ENCODE data around the gene COG7.
"Not testable (repeated sequence)": the region's sequence is repeated elsewhere in the genome, so short reads cannot be mapped to it uniquely, and the experiment has no call there.

Gene COG7

GRCh38 chr16:23379707-23380106 lies 73.3 kb downstream of the COG7 start:
- no peak overlapping the region for H3K27ac Mint-ChIP-seq
- peaks cover 8 to 13% of the 10 kb centered on the region in 2 donors for H3K27me3 Mint-ChIP-seq
- ATAC-seq (replicated peaks) (no peak), DNase-seq (no peak)
- no peak overlapping the region for H3K4me3 Mint-ChIP-seq
- no peaks in the 10 kb centered on the region for H3K4me1 Mint-ChIP-seq
- no peaks in the 10 kb centered on the region for H3K36me3 Mint-ChIP-seq
- H3K9me3 Mint-ChIP-seq, result no peaks in the 10 kb centered on the region

- no peaks in the 10 kb centered on the region for H3K4me1 Mint-ChIP-seq
- peaks cover 8 to 13% of the 10 kb centered on the region in 2 donors for H3K27me3 Mint-ChIP-seq
- H3K4me3 Mint-ChIP-seq, result no peak overlapping the region
- H3K27ac Mint-ChIP-seq, result no peak overlapping the region
- no peaks in the 10 kb centered on the region for H3K9me3 Mint-ChIP-seq
- no peak for DNase-seq
- H3K36me3 Mint-ChIP-seq, result no peaks in the 10 kb centered on the region
- ATAC-seq (replicated peaks), result no peak
Observed at GRCh38 chr16:23378921-23379320, 74.1 kb downstream of the COG7 start.

GRCh38 chr16:23378256-23378655 lies 74.7 kb downstream of the COG7 start:
- Mint-ChIP-seq H3K4me1 (no peaks in the 10 kb centered on the region), H3K4me3 (no peak overlapping the region), H3K9me3 (no peaks in the 10 kb centered on the region), H3K27ac (no peak overlapping the region), H3K36me3 (no peaks in the 10 kb centered on the region), H3K27me3 (peaks cover 13 to 14% of the 10 kb centered on the region in 2 donors)
- ATAC-seq (replicated peaks) (no peak), DNase-seq (no peak)

GRCh38 chr16:23377071-23377931 lies 75.7 kb downstream of the COG7 start:
- H3K27ac Mint-ChIP-seq, result no peak overlapping the region
- no peak for ATAC-seq (replicated peaks)
- H3K4me1 Mint-ChIP-seq, result no peaks in the 10 kb centered on the region
- no peaks in the 10 kb centered on the region for H3K36me3 Mint-ChIP-seq
- no peak for DNase-seq
- H3K27me3 Mint-ChIP-seq, result peaks cover 13 to 14% of the 10 kb centered on the region in 2 donors
- no peaks in the 10 kb centered on the region for H3K9me3 Mint-ChIP-seq
- no peak overlapping the region for H3K4me3 Mint-ChIP-seq

GRCh38 chr16:23375643-23376042 lies 77.3 kb downstream of the COG7 start:
- Mint-ChIP-seq H3K4me3 (no peak overlapping the region), H3K27me3 (peaks cover 13 to 18% of the 10 kb centered on the region in 2 donors), H3K4me1 (no peaks in the 10 kb centered on the region), H3K36me3 (no peaks in the 10 kb centered on the region), H3K27ac (no peak overlapping the region), H3K9me3 (no peaks in the 10 kb centered on the region)
- DNase-seq (no peak), ATAC-seq (replicated peaks) (no peak)

- no peak for ATAC-seq (replicated peaks)
- H3K27ac Mint-ChIP-seq, result no peak overlapping the region
- no peak overlapping the region for H3K4me3 Mint-ChIP-seq
- DNase-seq, result no peak
- no peaks in the 10 kb centered on the region for H3K4me1 Mint-ChIP-seq
- no peaks in the 10 kb centered on the region for H3K9me3 Mint-ChIP-seq
- peaks cover 19 to 22% of the 10 kb centered on the region in 2 donors for H3K27me3 Mint-ChIP-seq
- no peaks in the 10 kb centered on the region for H3K36me3 Mint-ChIP-seq
Observed at GRCh38 chr16:23374721-23375510, 78.1 kb downstream of the COG7 start.

GRCh38 chr16:23373436-23374219 lies 79.4 kb downstream of the COG7 start:
- no peak overlapping the region for H3K27ac Mint-ChIP-seq
- H3K27me3 Mint-ChIP-seq, result peaks cover 14 to 15% of the 10 kb centered on the region in 2 donors

GRCh38 chr16:23371368-23371767 lies 81.6 kb downstream of the COG7 start:
- H3K4me3 Mint-ChIP-seq, result no peak overlapping the region
- H3K27ac Mint-ChIP-seq, result no peak overlapping the region
- no peaks in the 10 kb centered on the region for H3K9me3 Mint-ChIP-seq
- no peaks in the 10 kb centered on the region for H3K4me1 Mint-ChIP-seq
- H3K36me3 Mint-ChIP-seq, result no peaks in the 10 kb centered on the region
- ATAC-seq (replicated peaks) (no peak), DNase-seq (no peak)
- peaks cover 13 to 15% of the 10 kb centered on the region in 2 donors for H3K27me3 Mint-ChIP-seq

More at GRCh38 chr16:23373436-23374219, 79.4 kb downstream of the COG7 start:
- no peaks in the 10 kb centered on the region for H3K4me1 Mint-ChIP-seq
- no peaks in the 10 kb centered on the region for H3K9me3 Mint-ChIP-seq
- no peak overlapping the region for H3K4me3 Mint-ChIP-seq
- H3K36me3 Mint-ChIP-seq, result no peaks in the 10 kb centered on the region
- ATAC-seq (replicated peaks), result no peak
- no peak for DNase-seq

GRCh38 chr16:23369416-23369815 lies 83.6 kb downstream of the COG7 start:
- no peaks in the 10 kb centered on the region for H3K9me3 Mint-ChIP-seq
- H3K36me3 Mint-ChIP-seq, result no peaks in the 10 kb centered on the region
- no peak overlapping the region for H3K27ac Mint-ChIP-seq
- H3K4me1 Mint-ChIP-seq, result peaks cover 6 to 11% of the 10 kb centered on the region in 2 donors
- DNase-seq (no peak), ATAC-seq (replicated peaks) (peak in 1 of 2 donors; percentile 7)
- peaks cover 6 to 15% of the 10 kb centered on the region in 2 donors for H3K27me3 Mint-ChIP-seq
- no peak overlapping the region for H3K4me3 Mint-ChIP-seq

GRCh38 chr16:23368469-23368868 lies 84.5 kb downstream of the COG7 start:
- H3K9me3 Mint-ChIP-seq, result no peaks in the 10 kb centered on the region
- H3K27ac Mint-ChIP-seq, result no peak overlapping the region
- DNase-seq (no peak), ATAC-seq (replicated peaks) (no peak)
- no peaks in the 10 kb centered on the region for H3K36me3 Mint-ChIP-seq
- no peak overlapping the region for H3K4me3 Mint-ChIP-seq
- peaks cover 6 to 11% of the 10 kb centered on the region in 2 donors for H3K27me3 Mint-ChIP-seq
- peaks cover 6 to 11% of the 10 kb centered on the region in 2 donors for H3K4me1 Mint-ChIP-seq

GRCh38 chr16:23367988-23368387 lies 85.0 kb downstream of the COG7 start:
- Mint-ChIP-seq H3K4me3 (no peak overlapping the region), H3K27me3 (peaks cover 6 to 8% of the 10 kb centered on the region in 2 donors), H3K4me1 (peaks cover 6 to 11% of the 10 kb centered on the region in 2 donors), H3K9me3 (no peaks in the 10 kb centered on the region), H3K27ac (no peak overlapping the region), H3K36me3 (no peaks in the 10 kb centered on the region)
- ATAC-seq (replicated peaks), result no peak
- DNase-seq, result no peak

- H3K27me3 Mint-ChIP-seq, result peaks cover 6 to 8% of the 10 kb centered on the region in 2 donors
- H3K4me1 Mint-ChIP-seq, result peaks cover 6 to 11% of the 10 kb centered on the region in 2 donors
- no peak overlapping the region for H3K4me3 Mint-ChIP-seq
- H3K9me3 Mint-ChIP-seq, result no peaks in the 10 kb centered on the region
- DNase-seq (no peak), ATAC-seq (replicated peaks) (no peak)
- no peak overlapping the region for H3K27ac Mint-ChIP-seq
- no peaks in the 10 kb centered on the region for H3K36me3 Mint-ChIP-seq
Observed at GRCh38 chr16:23367564-23367963, 85.4 kb downstream of the COG7 start.

- Mint-ChIP-seq H3K27me3 (peaks cover 8 to 11% of the 10 kb centered on the region in 2 donors), H3K4me1 (peaks cover 6 to 11% of the 10 kb centered on the region in 2 donors)
- not testable (repeated sequence) for H3K9me3 Mint-ChIP-seq; H3K27ac Mint-ChIP-seq; H3K36me3 Mint-ChIP-seq; ATAC-seq (replicated peaks); H3K4me3 Mint-ChIP-seq; DNase-seq
Observed at GRCh38 chr16:23366341-23366740, 86.6 kb downstream of the COG7 start.

- Mint-ChIP-seq H3K27ac (no peak overlapping the region), H3K4me3 (no peak overlapping the region), H3K27me3 (peaks cover 6 to 11% of the 10 kb centered on the region in 2 donors), H3K9me3 (no peaks in the 10 kb centered on the region), H3K4me1 (peaks cover 6 to 11% of the 10 kb centered on the region in 2 donors), H3K36me3 (no peaks in the 10 kb centered on the region)
- DNase-seq, result no peak
- peak in 1 of 2 donors; percentile 71 for ATAC-seq (replicated peaks)
Observed at GRCh38 chr16:23365602-23366240, 87.3 kb downstream of the COG7 start.
